Hepatocyte (in vitro differentiated cells): ENCODE data around the gene FGFBP1. TPM values are rescaled to one million over a fixed set of nuclear protein-coding genes. Genes with fewer than 3 reads are reported as not detected.

Experiments
- DNase-seq: peaks from one replicate; pipeline ENCODE4 v3.0.0-alpha.2; 2016; ENCODE audit warnings: low spot score
- H2AFZ ChIP-seq: fragments of 200-600 bp; sonication (generic); 2 replicates; pipeline ENCODE4 v1.6.0; 2016; ENCODE audit warnings: antibody characterized with exemption, mild to moderate bottlenecking
- H3K27ac ChIP-seq: fragments of 200-600 bp; sonication (generic); 2 replicates; pipeline ENCODE4 v1.5.1; 2016; ENCODE audit warnings: mild to moderate bottlenecking
- H3K27me3 ChIP-seq: fragments of 200-600 bp; sonication (generic); 2 replicates; pipeline ENCODE4 v1.6.1; 2016
- H3K36me3 ChIP-seq: fragments of 200-600 bp; sonication (generic); replicated peaks from 2 replicates; pipeline ENCODE4 v1.5.1; 2016; ENCODE audit warnings: low read depth; ENCODE audit not compliant: insufficient read depth
- H3K4me1 ChIP-seq: fragments of 200-600 bp; sonication (generic); 2 replicates; pipeline ENCODE4 v1.5.1; 2016; ENCODE audit warnings: mild to moderate bottlenecking, moderate library complexity; ENCODE audit not compliant: insufficient read depth
- H3K4me2 ChIP-seq: fragments of 200-600 bp; sonication (generic); 2 replicates; pipeline ENCODE4 v1.6.0; 2016
- H3K4me3 ChIP-seq: fragments of 200-600 bp; sonication (generic); 2 replicates; pipeline ENCODE4 v1.5.1; 2016; ENCODE audit warnings: mild to moderate bottlenecking
- H3K79me2 ChIP-seq: fragments of 200-600 bp; sonication (generic); 2 replicates; pipeline ENCODE4 v1.6.0; 2017; ENCODE audit warnings: mild to moderate bottlenecking
- H3K9me2 ChIP-seq: fragments of 200-600 bp; sonication (generic); replicated peaks from 2 replicates; pipeline ENCODE4 v1.6.0; 2017; ENCODE audit warnings: mild to moderate bottlenecking; ENCODE audit not compliant: insufficient read depth
- H3K9me3 ChIP-seq: fragments of 200-600 bp; sonication (generic); 2 replicates; pipeline ENCODE4 v1.5.1; 2016; ENCODE audit warnings: low read depth, mild to moderate bottlenecking
- H4K20me1 ChIP-seq: fragments of 200-600 bp; sonication (generic); 2 replicates; pipeline ENCODE4 v1.6.0; 2016; ENCODE audit warnings: mild to moderate bottlenecking; ENCODE audit not compliant: insufficient read depth, poor library complexity, severe bottlenecking
- EZH2 ChIP-seq: fragments of 200-600 bp; sonication (generic); IDR thresholded peaks from 2 replicates; pipeline ENCODE4 v1.6.1; 2016; ENCODE audit warnings: antibody characterized with exemption, mild to moderate bottlenecking, borderline replicate concordance
- EZH2phosphoT487 ChIP-seq: fragments of 200-600 bp; sonication (generic); IDR thresholded peaks from one replicate; pipeline ENCODE4 v1.6.1; 2018; ENCODE audit warnings: antibody characterized with exemption, mild to moderate bottlenecking, low read depth, moderate library complexity; ENCODE audit not compliant: unreplicated experiment, severe bottlenecking
- WGBS: methylation state at CpG from one replicate; pipeline ENCODE4 v1.1.6; 2016; ENCODE audit warnings: low lambda C conversion rate; ENCODE audit errors: missing lambda C conversion rate; 5-methylcytosine and 5-hydroxymethylcytosine counted together
- polyA plus RNA-seq: library from polyadenylated mRNA; unstranded; fragments of >200 nt; fragmentation: Nextera tagmentation; extraction: Ambion mirVana; gene quantifications from 2 replicates; pipeline ENCODE4 v1.2.1, GENCODE V29; 2016
- total RNA-seq: library from RNA; depleted of rRNA; stranded (reverse); fragments of >200 nt; gene quantifications from 2 replicates; pipeline ENCODE4 v1.2.3, GENCODE V29; 2014
- TF ChIP-seq, protein P1 (sequence below): fragments of 200-600 bp; sonication (generic); IDR thresholded peaks from 2 replicates; pipeline ENCODE4 v1.5.1; 2016; ENCODE audit warnings: antibody characterized with exemption, mild to moderate bottlenecking; ENCODE audit not compliant: poor library complexity

The FGFBP1 gene
- total and polyA plus RNA-seq, 2 experiments from 2014 or later, result 1.8 to 2.8 TPM

DNA sequence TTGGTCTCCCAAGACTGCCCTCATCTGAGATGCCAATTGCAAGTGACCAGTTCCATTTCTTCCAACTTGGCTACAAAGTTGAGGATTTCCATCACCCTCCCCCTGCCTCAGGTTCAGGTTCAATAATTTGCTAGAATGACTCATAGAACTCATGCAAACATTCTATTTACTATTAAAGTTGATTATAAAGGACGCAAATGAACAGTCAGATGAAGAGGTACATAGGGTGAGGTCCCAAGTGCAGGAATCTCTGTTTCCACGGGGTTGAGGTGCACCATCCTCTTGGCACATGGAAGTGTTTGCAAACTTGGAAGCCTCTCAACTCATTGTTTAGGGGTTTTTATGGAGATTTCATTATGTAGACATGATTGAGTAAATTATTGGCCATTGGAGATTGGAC is 41.0 kb downstream of the FGFBP1 start:
- no peak for DNase-seq

DNA sequence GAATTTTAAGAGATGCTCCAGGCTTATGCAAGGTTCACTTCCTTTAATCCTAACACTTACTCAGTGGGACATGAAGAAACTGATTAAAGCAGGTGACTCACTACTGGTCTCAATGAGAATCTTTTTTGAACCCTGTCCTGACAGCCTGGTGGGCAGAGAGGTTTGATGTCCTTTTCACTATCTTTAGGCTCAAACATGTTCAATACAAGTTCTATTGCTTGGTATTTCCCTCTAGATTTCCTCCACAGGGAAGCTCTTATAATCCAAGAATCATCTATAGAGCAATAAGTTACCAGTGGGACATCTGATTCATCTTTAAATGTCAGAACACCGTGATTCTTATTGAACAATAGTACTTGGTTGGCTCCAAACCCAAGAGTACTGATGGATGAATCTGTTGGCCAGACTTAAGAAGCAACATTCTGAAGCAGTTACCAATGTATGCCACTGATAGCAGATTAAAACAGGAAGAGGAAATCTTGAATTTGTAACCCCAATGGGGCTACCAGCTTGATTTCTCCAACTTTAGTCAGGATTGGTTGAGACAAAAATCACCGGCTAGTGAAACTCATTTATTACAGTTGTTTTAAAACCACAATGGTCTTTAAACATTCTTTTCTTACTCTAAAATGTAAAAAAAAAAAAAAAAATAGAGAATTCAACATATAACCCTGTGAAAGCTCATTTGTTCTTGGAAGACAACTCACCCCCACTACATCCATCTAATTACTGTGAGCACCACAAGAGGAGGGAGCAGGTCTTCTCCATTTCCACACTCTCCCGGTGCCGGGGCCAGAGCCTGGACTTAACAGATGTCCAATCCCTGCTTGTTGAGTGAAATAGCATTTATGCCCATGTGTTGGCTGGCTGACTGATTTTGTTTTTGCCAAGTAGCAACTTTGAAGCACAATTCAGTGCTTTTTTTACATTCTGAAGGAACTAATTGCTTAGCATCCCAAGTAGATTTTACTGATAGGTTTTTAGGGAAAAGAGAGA is 43.3 kb downstream of the FGFBP1 start:
- Histone ChIP-seq H3K9me3 (no peaks in the 10 kb centered on the region), H3K4me1 (no peaks in the 10 kb centered on the region), H3K9me2 (no peaks in the 10 kb centered on the region), H3K79me2 (no peaks in the 10 kb centered on the region), H3K4me3 (no peak overlapping the region), H3K4me2 (no peak overlapping the region), H4K20me1 (no peaks in the 10 kb centered on the region), H3K27ac (no peak overlapping the region), H2AFZ (no peak overlapping the region), H3K36me3 (no peaks in the 10 kb centered on the region), H3K27me3 (peaks cover 5% of the 10 kb centered on the region)
- DNase-seq, result no peak
- WGBS, result 82% methylated on average over 4 of the region's 4 CpGs
- TF ChIP-seq EZH2phosphoT487 (no peak), EZH2 (no peak)
- TF ChIP-seq, protein P1, sequence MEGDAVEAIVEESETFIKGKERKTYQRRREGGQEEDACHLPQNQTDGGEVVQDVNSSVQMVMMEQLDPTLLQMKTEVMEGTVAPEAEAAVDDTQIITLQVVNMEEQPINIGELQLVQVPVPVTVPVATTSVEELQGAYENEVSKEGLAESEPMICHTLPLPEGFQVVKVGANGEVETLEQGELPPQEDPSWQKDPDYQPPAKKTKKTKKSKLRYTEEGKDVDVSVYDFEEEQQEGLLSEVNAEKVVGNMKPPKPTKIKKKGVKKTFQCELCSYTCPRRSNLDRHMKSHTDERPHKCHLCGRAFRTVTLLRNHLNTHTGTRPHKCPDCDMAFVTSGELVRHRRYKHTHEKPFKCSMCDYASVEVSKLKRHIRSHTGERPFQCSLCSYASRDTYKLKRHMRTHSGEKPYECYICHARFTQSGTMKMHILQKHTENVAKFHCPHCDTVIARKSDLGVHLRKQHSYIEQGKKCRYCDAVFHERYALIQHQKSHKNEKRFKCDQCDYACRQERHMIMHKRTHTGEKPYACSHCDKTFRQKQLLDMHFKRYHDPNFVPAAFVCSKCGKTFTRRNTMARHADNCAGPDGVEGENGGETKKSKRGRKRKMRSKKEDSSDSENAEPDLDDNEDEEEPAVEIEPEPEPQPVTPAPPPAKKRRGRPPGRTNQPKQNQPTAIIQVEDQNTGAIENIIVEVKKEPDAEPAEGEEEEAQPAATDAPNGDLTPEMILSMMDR, result no peak

More for the DNA sequence above, 41.0 kb downstream of the FGFBP1 start:
- no peaks in the 10 kb centered on the region for H3K9me2 ChIP-seq
- no peak overlapping the region for H3K4me3 ChIP-seq
- H3K79me2 ChIP-seq, result no peaks in the 10 kb centered on the region
- H2AFZ ChIP-seq, result no peak overlapping the region
- TF ChIP-seq EZH2 (no peak), EZH2phosphoT487 (no peak)
- TF ChIP-seq, protein P1, result no peak
- no peaks in the 10 kb centered on the region for H3K4me1 ChIP-seq
- H3K4me2 ChIP-seq, result no peak overlapping the region
- H3K27me3 ChIP-seq, result peaks cover 5% of the 10 kb centered on the region
- 76% methylated on average over 2 of the region's 2 CpGs for WGBS
- H3K9me3 ChIP-seq, result no peaks in the 10 kb centered on the region
- no peak overlapping the region for H3K27ac ChIP-seq
- H4K20me1 ChIP-seq, result no peaks in the 10 kb centered on the region
- no peaks in the 10 kb centered on the region for H3K36me3 ChIP-seq

DNA sequence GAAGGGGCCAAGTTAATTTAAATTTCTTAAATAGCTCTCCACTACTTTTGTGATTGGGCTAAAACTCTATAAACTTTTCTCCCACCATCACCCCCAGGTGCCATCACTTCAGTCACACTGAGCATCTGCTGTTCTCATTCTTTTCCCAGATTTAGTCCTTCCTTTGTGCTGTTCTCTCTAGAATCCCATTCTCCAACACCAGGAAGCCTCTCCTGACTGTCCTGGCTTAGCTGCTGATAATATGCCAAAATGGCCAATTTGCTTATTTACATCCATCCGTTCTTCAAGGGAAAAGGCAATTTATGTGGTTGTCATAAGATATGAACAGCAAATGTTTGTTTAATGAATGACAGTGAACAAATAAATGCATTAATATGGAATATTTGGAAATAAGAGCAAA is 44.1 kb downstream of the FGFBP1 start:
- H3K4me3 ChIP-seq, result no peak overlapping the region
- TF ChIP-seq EZH2phosphoT487 (no peak), EZH2 (no peak)
- TF ChIP-seq, protein P1, result no peak
- H2AFZ ChIP-seq, result no peak overlapping the region
- H3K27ac ChIP-seq, result no peak overlapping the region
- DNase-seq, result no peak
- no peaks in the 10 kb centered on the region for H3K4me1 ChIP-seq
- H3K9me2 ChIP-seq, result no peaks in the 10 kb centered on the region
- H3K79me2 ChIP-seq, result no peaks in the 10 kb centered on the region
- no peaks in the 10 kb centered on the region for H3K9me3 ChIP-seq
- H4K20me1 ChIP-seq, result no peaks in the 10 kb centered on the region
- WGBS, result 73% methylated on average over 1 of the region's 1 CpG
- H3K27me3 ChIP-seq, result peaks cover 5% of the 10 kb centered on the region
- H3K4me2 ChIP-seq, result no peak overlapping the region
- no peaks in the 10 kb centered on the region for H3K36me3 ChIP-seq
